Panc1 (cell line): ENCODE data around the gene LRMDA. TPM values are rescaled to one million over a fixed set of nuclear protein-coding genes. Genes with fewer than 3 reads are reported as not detected.

Experiments used
- ATAC-seq: fragments of 200-7000 bp; cut with Tn5 transposase; 2 replicates; pipeline ENCODE4 v1.9.1; 2020; ENCODE audit warnings: mild to moderate bottlenecking, moderate library complexity
- BruUV-seq: library from RNA; stranded (reverse); fragments of 400-500 nt; replicated peaks from 2 replicates; lab custom pipeline; 2021; lab: Mats Ljungman, UMichigan
- CTCF ChIA-PET: fragments of 300-600 bp; sonication (Branson Sonifier 250); formaldehyde crosslinking; loops from one replicate; lab custom pipeline; 2022; ENCODE audit warnings: antibody characterized with exemption; lab: Charles Lee
- POLR2A ChIA-PET: fragments of 300-600 bp; sonication (Branson Sonifier 250); formaldehyde crosslinking; loops from one replicate; lab custom pipeline; 2022; ENCODE audit warnings: antibody characterized with exemption; lab: Charles Lee
- DNase-seq: peaks from one replicate; pipeline ENCODE4 v3.0.0-alpha.2; 2010; ENCODE audit warnings: low read depth, low spot score
- H3K27ac ChIP-seq: 2 replicates; pipeline ENCODE4 v1.5.1; 2011; ENCODE audit warnings: mild to moderate bottlenecking, low read length, inconsistent platforms
- H3K27me3 ChIP-seq: fragments of 200-500 bp; sonication (Bioruptor generic); 2 replicates; pipeline ENCODE4 v1.6.0; 2014; ENCODE audit warnings: low read length, inconsistent platforms; ENCODE audit not compliant: control insufficient read depth, insufficient read depth
- H3K36me3 ChIP-seq: fragments of 200-500 bp; sonication (Bioruptor generic); 2 replicates; pipeline ENCODE4 v1.5.1; 2014; ENCODE audit warnings: inconsistent platforms, mild to moderate bottlenecking, low read length, moderate library complexity; ENCODE audit not compliant: control insufficient read depth, insufficient read depth
- H3K4me1 ChIP-seq: 2 replicates; pipeline ENCODE4 v1.5.1; 2011; ENCODE audit warnings: inconsistent platforms, mild to moderate bottlenecking, low read length, moderate library complexity; ENCODE audit not compliant: control insufficient read depth, insufficient read depth
- H3K4me3 ChIP-seq, 2 experiments: 2 replicates each; pipeline ENCODE4 v1.5.1; 2011 to 2012; ENCODE audit warnings: low read depth in 2 of 2, low read length in 2 of 2, mild to moderate bottlenecking in 2 of 2, inconsistent platforms in 1 of 2, moderate library complexity in 1 of 2
- H3K9me3 ChIP-seq: fragments of 200-500 bp; sonication (Bioruptor generic); 2 replicates; pipeline ENCODE4 v1.5.1; 2014; ENCODE audit warnings: low read depth, mild to moderate bottlenecking, inconsistent platforms, low read length, moderate library complexity; ENCODE audit not compliant: control insufficient read depth, insufficient read depth
- POLR2AphosphoS5 ChIP-seq: IDR thresholded peaks from 2 replicates; pipeline ENCODE4 v1.6.1; 2012; ENCODE audit warnings: mild to moderate bottlenecking, low read depth, low read length, moderate library complexity
- REST ChIP-seq, 2 experiments: IDR thresholded peaks; 2 replicates each; pipeline ENCODE4 v1.6.1; 2011 to 2012; ENCODE audit warnings: low read depth in 2 of 2, control low read depth in 1 of 2, low read length in 1 of 2, mild to moderate bottlenecking in 1 of 2, moderate library complexity in 1 of 2; ENCODE audit not compliant: insufficient read depth in 1 of 2
- SIN3A ChIP-seq: IDR thresholded peaks from 2 replicates; pipeline ENCODE4 v1.6.1; 2012; ENCODE audit warnings: low read depth, mild to moderate bottlenecking, low read length, moderate library complexity, borderline replicate concordance; ENCODE audit not compliant: insufficient read depth
- TCF7L2 ChIP-seq: IDR thresholded peaks from 2 replicates; pipeline ENCODE4 v1.6.1; 2011; ENCODE audit warnings: mild to moderate bottlenecking, low read depth, low read length, inconsistent platforms
- in situ Hi-C: cut with HindIII; loops from 2 replicates; pipeline ENCODE4 v1.10.0; 2016; ENCODE audit warnings: low sequenced_read_pairs, low pct_unique_long_range_greater_than_20kb
- intact Hi-C: fragments of 100-400 bp; cut with micrococcal nuclease; formaldehyde crosslinking; loops from one replicate; pipeline ENCODE4 v1.10.0; 2022; ENCODE audit not compliant: unreplicated experiment
- total RNA-seq: library from RNA; stranded (reverse); gene quantifications from one replicate; pipeline ENCODE4 v1.2.1, GENCODE V29; 2021; ENCODE audit not compliant: unreplicated experiment
- TF ChIP-seq, protein P1 (sequence below): fragments of 450-650 bp; IDR thresholded peaks from 2 replicates; pipeline ENCODE4 v1.5.1; 2017; ENCODE audit warnings: mild to moderate bottlenecking

The LRMDA gene
- total RNA-seq, 1 experiment from 2014 or later, result 1.2 TPM

GRCh38 chr10:75508814-75509306 lies 77.4 kb downstream of the LRMDA start:
- CTCF ChIA-PET, result no interaction called here
- no TSS peak for BruUV-seq
- Histone ChIP-seq H3K27ac (no peak overlapping the region), H3K4me3 (no peak overlapping the region), H3K36me3 (no peaks in the 10 kb centered on the region), H3K27me3 (peaks cover 4% of the 10 kb centered on the region; the same call in 1 of the 2 replicates), H3K4me1 (no peaks in the 10 kb centered on the region), H3K9me3 (no peaks in the 10 kb centered on the region)
- in situ Hi-C loops, result no loop called here
- DNase-seq, result no peak
- POLR2A ChIA-PET, result no interaction called here
- no peak for ATAC-seq
- no peak for TF ChIP-seq SIN3A
- TF ChIP-seq, protein P1, sequence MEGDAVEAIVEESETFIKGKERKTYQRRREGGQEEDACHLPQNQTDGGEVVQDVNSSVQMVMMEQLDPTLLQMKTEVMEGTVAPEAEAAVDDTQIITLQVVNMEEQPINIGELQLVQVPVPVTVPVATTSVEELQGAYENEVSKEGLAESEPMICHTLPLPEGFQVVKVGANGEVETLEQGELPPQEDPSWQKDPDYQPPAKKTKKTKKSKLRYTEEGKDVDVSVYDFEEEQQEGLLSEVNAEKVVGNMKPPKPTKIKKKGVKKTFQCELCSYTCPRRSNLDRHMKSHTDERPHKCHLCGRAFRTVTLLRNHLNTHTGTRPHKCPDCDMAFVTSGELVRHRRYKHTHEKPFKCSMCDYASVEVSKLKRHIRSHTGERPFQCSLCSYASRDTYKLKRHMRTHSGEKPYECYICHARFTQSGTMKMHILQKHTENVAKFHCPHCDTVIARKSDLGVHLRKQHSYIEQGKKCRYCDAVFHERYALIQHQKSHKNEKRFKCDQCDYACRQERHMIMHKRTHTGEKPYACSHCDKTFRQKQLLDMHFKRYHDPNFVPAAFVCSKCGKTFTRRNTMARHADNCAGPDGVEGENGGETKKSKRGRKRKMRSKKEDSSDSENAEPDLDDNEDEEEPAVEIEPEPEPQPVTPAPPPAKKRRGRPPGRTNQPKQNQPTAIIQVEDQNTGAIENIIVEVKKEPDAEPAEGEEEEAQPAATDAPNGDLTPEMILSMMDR, result no peak
- TF ChIP-seq REST (IDR thresholded peaks at IDR 0.05; ENCODE audit: insufficient read depth in 1 of 2, low read depth in 2 of 2, low read length in 1 of 2), result no peak
- intact Hi-C loops, result no loop called here

GRCh38 chr10:75509706-75510105 lies 78.3 kb downstream of the LRMDA start:
- no peak overlapping the region for H3K27ac ChIP-seq
- in situ Hi-C loops, result no loop called here
- ChIA-PET CTCF (no interaction called here), POLR2A (no interaction called here)
- no peaks in the 10 kb centered on the region for H3K9me3 ChIP-seq
- peaks cover 4% of the 10 kb centered on the region; the same call in 1 of the 2 replicates for H3K27me3 ChIP-seq
- ATAC-seq, result no peak
- H3K4me3 ChIP-seq, result no peak overlapping the region
- TF ChIP-seq SIN3A (no peak), REST (IDR thresholded peaks at IDR 0.05; ENCODE audit: insufficient read depth in 1 of 2, low read depth in 2 of 2, low read length in 1 of 2) (no peak), POLR2AphosphoS5 (no peak), TCF7L2 (no peak)
- TF ChIP-seq, protein P1, result no peak
- intact Hi-C loops, result no loop called here
- no peak for DNase-seq
- no peaks in the 10 kb centered on the region for H3K36me3 ChIP-seq
- no peaks in the 10 kb centered on the region for H3K4me1 ChIP-seq
- no TSS peak for BruUV-seq
